ENCODE data around the gene TBC1D10A. TPM values are rescaled to one million over a fixed set of nuclear protein-coding genes. Genes with fewer than 3 reads are reported as not detected.

The TBC1D10A gene
- total RNA-seq, 2 donors from 2014 or later = 27.2 to 36.9 TPM

- ATAC-seq (no peak), DNase-seq (ENCODE audit: low spot score in 2 of 2) (no peak)
- H3K36me3 Mint-ChIP-seq = peaks cover 7 to 39% of the 10 kb centered on the region in 2 donors
- H3K9me3 Mint-ChIP-seq = no peaks in the 10 kb centered on the region
- peak overlapping the region in 1 of 2 donors; percentile 46 for H3K27ac Mint-ChIP-seq
Measured at GRCh38 chr22:30272781-30273601, 53.8 kb downstream of the TBC1D10A start.

GRCh38 chr22:30270832-30271231, 55.9 kb downstream of the TBC1D10A start:
- Mint-ChIP-seq H3K36me3 (peaks cover 13 to 42% of the 10 kb centered on the region in 2 donors), H3K27ac (peak overlapping the region in 1 of 2 donors; percentile 11), H3K9me3 (no peaks in the 10 kb centered on the region)
- DNase-seq (ENCODE audit: low spot score in 2 of 2) = no peak
- ATAC-seq = no peak

GRCh38 chr22:30268331-30268730, 58.4 kb downstream of the TBC1D10A start:
- ATAC-seq (no peak), DNase-seq (ENCODE audit: low spot score in 2 of 2) (no peak)
- H3K9me3 Mint-ChIP-seq = no peaks in the 10 kb centered on the region
- H3K27ac Mint-ChIP-seq = peak overlapping the region; percentile 78 to 98
- peaks cover 19 to 60% of the 10 kb centered on the region in 2 donors for H3K36me3 Mint-ChIP-seq

GRCh38 chr22:30267382-30268302, 59.1 kb downstream of the TBC1D10A start:
- no peaks in the 10 kb centered on the region for H3K9me3 Mint-ChIP-seq
- H3K27ac Mint-ChIP-seq = peak overlapping the region; percentile 95 to 98
- H3K36me3 Mint-ChIP-seq = peaks cover 22 to 67% of the 10 kb centered on the region in 2 donors
- ATAC-seq (peak in 1 of 2 donors; percentile 38), DNase-seq (ENCODE audit: low spot score in 2 of 2) (no peak)

- Mint-ChIP-seq H3K36me3 (peaks cover 22 to 75% of the 10 kb centered on the region in 2 donors), H3K9me3 (no peaks in the 10 kb centered on the region), H3K27ac (peak within 1 kb of the TSS; percentile 97 to 98)
- ATAC-seq (peak; percentile 44 to 55), DNase-seq (ENCODE audit: low spot score in 2 of 2) (peak; percentile 62 to 88)
Measured at GRCh38 chr22:30266445-30267381, 60.0 kb downstream of the TBC1D10A start, which contains the start of gene OSM. OSM (minus strand) TSS chr22:30266851; CDS start chr22:30266799, 52 bp downstream.

GRCh38 chr22:30265823-30266444, 60.8 kb downstream of the TBC1D10A start:
- DNase-seq (ENCODE audit: low spot score in 2 of 2) = peak; percentile 83 to 89
- H3K36me3 Mint-ChIP-seq = peaks cover 22 to 69% of the 10 kb centered on the region in 2 donors
- H3K9me3 Mint-ChIP-seq = no peaks in the 10 kb centered on the region
- peak; percentile 68 to 79 for ATAC-seq
- H3K27ac Mint-ChIP-seq = peak overlapping the region; percentile 97 to 98

GRCh38 chr22:30265131-30265720, 61.5 kb downstream of the TBC1D10A start:
- DNase-seq (ENCODE audit: low spot score in 2 of 2) (no peak), ATAC-seq (no peak)
- Mint-ChIP-seq H3K27ac (peak overlapping the region; percentile 84 to 98), H3K36me3 (peaks cover 22 to 64% of the 10 kb centered on the region in 2 donors), H3K9me3 (no peaks in the 10 kb centered on the region)

GRCh38 chr22:30263883-30264282, 62.9 kb downstream of the TBC1D10A start:
- no peak for ATAC-seq
- Mint-ChIP-seq H3K36me3 (peaks cover 22 to 54% of the 10 kb centered on the region in 2 donors), H3K9me3 (no peaks in the 10 kb centered on the region), H3K27ac (peak overlapping the region in 1 of 2 donors; percentile 98)
- DNase-seq (ENCODE audit: low spot score in 2 of 2) = no peak

- DNase-seq (ENCODE audit: low spot score in 2 of 2) (peak; percentile 76 to 91), ATAC-seq (peak in 1 of 2 donors; percentile 18)
- no peaks in the 10 kb centered on the region for H3K9me3 Mint-ChIP-seq
- peaks cover 16 to 47% of the 10 kb centered on the region in 2 donors for H3K36me3 Mint-ChIP-seq
- H3K27ac Mint-ChIP-seq = peak overlapping the region; percentile 44 to 84
Measured at GRCh38 chr22:30262917-30263741, 63.6 kb downstream of the TBC1D10A start.

GRCh38 chr22:30262112-30262511, 64.6 kb downstream of the TBC1D10A start:
- DNase-seq (ENCODE audit: low spot score in 2 of 2) (no peak), ATAC-seq (no peak)
- H3K27ac Mint-ChIP-seq = no peak overlapping the region
- peaks cover 16 to 44% of the 10 kb centered on the region in 2 donors for H3K36me3 Mint-ChIP-seq
- H3K9me3 Mint-ChIP-seq = no peaks in the 10 kb centered on the region

- DNase-seq (ENCODE audit: low spot score in 2 of 2) = no peak
- no peak for ATAC-seq
- H3K27ac Mint-ChIP-seq = peak overlapping the region in 1 of 2 donors; percentile 3
- peaks cover 13 to 39% of the 10 kb centered on the region in 2 donors for H3K36me3 Mint-ChIP-seq
- no peaks in the 10 kb centered on the region for H3K9me3 Mint-ChIP-seq
Measured at GRCh38 chr22:30261134-30261533, 65.6 kb downstream of the TBC1D10A start.

- H3K9me3 Mint-ChIP-seq = no peaks in the 10 kb centered on the region
- H3K36me3 Mint-ChIP-seq = peaks cover 8 to 34% of the 10 kb centered on the region in 2 donors
- H3K27ac Mint-ChIP-seq = no peak overlapping the region
- ATAC-seq (no peak), DNase-seq (ENCODE audit: low spot score in 2 of 2) (no peak)
Measured at GRCh38 chr22:30260682-30261081, 66.1 kb downstream of the TBC1D10A start.

- Mint-ChIP-seq H3K27ac (no peak overlapping the region), H3K36me3 (peaks cover 4 to 30% of the 10 kb centered on the region in 2 donors), H3K9me3 (no peaks in the 10 kb centered on the region)
- DNase-seq (ENCODE audit: low spot score in 2 of 2) (no peak), ATAC-seq (no peak)
Measured at GRCh38 chr22:30260276-30260675, 66.5 kb downstream of the TBC1D10A start.

GRCh38 chr22:30254314-30254713, 72.4 kb downstream of the TBC1D10A start:
- Mint-ChIP-seq H3K36me3 (no peaks in the 10 kb centered on the region), H3K27ac (no peak overlapping the region), H3K9me3 (no peaks in the 10 kb centered on the region)
- ATAC-seq (no peak), DNase-seq (ENCODE audit: low spot score in 2 of 2) (no peak)

All from activated naive CD4-positive, alpha-beta T cell treated with anti-CD3 and anti-CD28 coated beads, Interleukin-2, amount 50 U/mL, for 72 hours (primary cell).